ENCODE data around the gene FERMT3. TPM values are rescaled to one million over a fixed set of nuclear protein-coding genes. Genes with fewer than 3 reads are reported as not detected.

The FERMT3 gene
- total and polyA plus RNA-seq, 2 of the 13 experiments (the other 11 are each of a cell fraction or from before 2014, with no cell fraction given), result 0.29 TPM; not detected in 1

- TF ChIP-seq SOX6 (IDR thresholded peaks at IDR 0.05) (no peak), SOX6 (CRISPR knock-in tag; IDR thresholded peaks at IDR 0.05) (no peak), PRDM4 (CRISPR knock-in tag; IDR thresholded peaks at IDR 0.05; ENCODE audit: borderline replicate concordance) (no peak), ZNF354B (CRISPR knock-in tag; IDR thresholded peaks at IDR 0.05) (no peak), AHR (CRISPR knock-in tag; IDR thresholded peaks at IDR 0.05) (no peak), ZNF292 (CRISPR knock-in tag; IDR thresholded peaks at IDR 0.05; ENCODE audit: borderline replicate concordance, low read depth) (no peak), YEATS2 (CRISPR knock-in tag; IDR thresholded peaks at IDR 0.05; ENCODE audit: borderline replicate concordance) (no peak), HNRNPLL (IDR thresholded peaks at IDR 0.05; ENCODE audit: low read depth, low read length, poor library complexity, severe bottlenecking) (no peak)
Measured at GRCh38 chr11:64264371-64264852, 57.9 kb downstream of the FERMT3 start (continued).

- H3K9ac ChIP-seq (ENCODE audit: insufficient read depth, low read depth, low read length), result no peak overlapping the region
- DNase-seq (ENCODE audit: low spot score), result no peak
- TF ChIP-seq KAT2B (IDR thresholded peaks at IDR 0.05; ENCODE audit: borderline replicate concordance, low read depth, low read length) (no peak), NR1H2 (CRISPR knock-in tag; IDR thresholded peaks at IDR 0.05; ENCODE audit: borderline replicate concordance, low read depth) (no peak), KLF13 (CRISPR knock-in tag; IDR thresholded peaks at IDR 0.05) (no peak), MYC (CRISPR knock-in tag; IDR thresholded peaks at IDR 0.05; ENCODE audit: borderline replicate concordance) (no peak), ZBTB21 (CRISPR knock-in tag; IDR thresholded peaks at IDR 0.05) (no peak), ZNF18 (CRISPR knock-in tag; IDR thresholded peaks at IDR 0.05; ENCODE audit: insufficient replicate concordance) (no peak), ZNF260 (CRISPR knock-in tag; IDR thresholded peaks at IDR 0.05; ENCODE audit: borderline replicate concordance, low read depth) (no peak), ZNF256 (CRISPR knock-in tag; conservative IDR thresholded peaks at IDR 0.05) (no peak)
Measured at GRCh38 chr11:64265176-64266160, 58.9 kb downstream of the FERMT3 start.

More at GRCh38 chr11:64265176-64266160, 58.9 kb downstream of the FERMT3 start:
- Histone ChIP-seq H3K79me2 (ENCODE audit: insufficient read depth, low read length) (peaks cover 4% of the 10 kb centered on the region), H3K4me2 (ENCODE audit: low read depth, low read length) (no peak overlapping the region), H4K20me1 (ENCODE audit: insufficient read depth, low read length) (no peaks in the 10 kb centered on the region), H3K36me3 (replicated peaks in 1 of 2; ENCODE audit: control insufficient read depth in 1 of 2, insufficient read depth in 2 of 2, low read length in 2 of 2) (peaks cover 1 to 15% of the 10 kb centered on the region in 2 experiments; a peak in 4 of 5 replicates), H3K4me3 (replicated peaks in 1 of 3; ENCODE audit: insufficient read depth in 1 of 3, low read depth in 2 of 3, low read length in 3 of 3) (no peak overlapping the region), H3K27me3 (ENCODE audit: control insufficient read depth in 1 of 2, insufficient read depth in 2 of 2, low read length in 2 of 2) (no peaks in the 10 kb centered on the region), H3K9me3 (ENCODE audit: low read length) (no peaks in the 10 kb centered on the region), H3K27ac (ENCODE audit: extremely low read length, insufficient read depth, low read length) (no peak overlapping the region), H2AFZ (ENCODE audit: low read length) (no peak overlapping the region), H3K4me1 (ENCODE audit: insufficient read depth, low read length) (peaks cover 15% of the 10 kb centered on the region)
- no peak for ATAC-seq
- ChIA-PET CTCF (ENCODE audit: low intra/inter-chr PET ratio, low total read pairs) (no interaction called here), POLR2A (interaction anchor here (1.4 kb wide), 1 partner anchor 13 kb away, joined by 7 read pairs; no protein-coding TSS in a partner anchor)
- no peak for FAIRE-seq
- intact Hi-C loops (cut with micrococcal nuclease; ENCODE audit: unreplicated experiment), result no loop called here
- WGBS (ENCODE audit: low lambda C conversion rate), result 95% methylated on average over 22 of the region's 35 CpGs
- no TSS peak for BruUV-seq (replicated peaks)
- in situ Hi-C loops (cut with HindIII; ENCODE audit: extremely low pct_ligation_motif_present, low pct_unique_long_range_greater_than_20kb), result no loop called here
